GM23338 (cell line): ENCODE measurements around the gene ANOS1. TPM values are rescaled to one million over a fixed set of nuclear protein-coding genes. Genes with fewer than 3 reads are reported as not detected.
A peak's percentile ranks its signal among the peaks of the same experiment; 100 is the strongest.

Source experiments
- ATAC-seq: fragments of 200-7000 bp; cut with Tn5 transposase; 3 replicates; pipeline ENCODE4 v1.9.1; 2020
- DNase-seq: peaks from one replicate; pipeline ENCODE4 v3.0.0-alpha.2; 2015; ENCODE audit warnings: low spot score
- H2AFZ ChIP-seq: fragments of 200-600 bp; sonication (generic); 2 replicates; pipeline ENCODE4 v1.8.0; 2016; ENCODE audit warnings: antibody characterized with exemption, mild to moderate bottlenecking, moderate library complexity
- H3F3A ChIP-seq: fragments of 200-600 bp; sonication (generic); replicated peaks from 2 replicates; pipeline ENCODE4 v1.8.0; 2017; ENCODE audit warnings: antibody characterized with exemption, mixed run types, low read depth
- H3K27ac ChIP-seq: fragments of 200-600 bp; sonication (generic); 2 replicates; pipeline ENCODE4 v1.6.1; 2016; ENCODE audit warnings: low read depth
- H3K27me3 ChIP-seq: fragments of 200-600 bp; sonication (generic); 2 replicates; pipeline ENCODE4 v1.8.0; 2016; ENCODE audit warnings: mild to moderate bottlenecking, mixed run types, moderate library complexity; ENCODE audit not compliant: insufficient read depth
- H3K36me3 ChIP-seq: fragments of 200-600 bp; sonication (generic); 2 replicates; pipeline ENCODE4 v1.8.0; 2016; ENCODE audit warnings: mild to moderate bottlenecking; ENCODE audit not compliant: insufficient read depth
- H3K4me1 ChIP-seq: fragments of 200-600 bp; sonication (generic); 2 replicates; pipeline ENCODE4 v1.8.0; 2016; ENCODE audit warnings: mild to moderate bottlenecking, moderate library complexity; ENCODE audit not compliant: insufficient read depth
- H3K4me2 ChIP-seq: fragments of 200-600 bp; sonication (generic); 2 replicates; pipeline ENCODE4 v1.7.1; 2017; ENCODE audit warnings: mixed run types
- H3K4me3 ChIP-seq: fragments of 200-600 bp; sonication (generic); 2 replicates; pipeline ENCODE4 v1.6.1; 2016; ENCODE audit warnings: mixed run types
- H3K79me2 ChIP-seq: fragments of 200-600 bp; sonication (generic); replicated peaks from 2 replicates; pipeline ENCODE4 v1.8.0; 2017; ENCODE audit warnings: mild to moderate bottlenecking; ENCODE audit not compliant: insufficient read depth
- H3K9me2 ChIP-seq: fragments of 200-600 bp; sonication (generic); 2 replicates; pipeline ENCODE4 v1.8.0; 2017; ENCODE audit not compliant: insufficient read depth
- H4K20me1 ChIP-seq: fragments of 200-600 bp; sonication (generic); replicated peaks from 2 replicates; pipeline ENCODE4 v1.8.0; 2017; ENCODE audit warnings: mild to moderate bottlenecking; ENCODE audit not compliant: insufficient read depth
- H3K27ac Mint-ChIP-seq: 2 replicates; pipeline ENCODE4 v1.8.0; 2020; ENCODE audit warnings: inconsistent platforms, mild to moderate bottlenecking, moderate library complexity, mixed read lengths
- H3K27me3 Mint-ChIP-seq: 3 replicates; pipeline ENCODE4 v1.8.0; 2022; ENCODE audit warnings: low read depth, mild to moderate bottlenecking, moderate library complexity, mixed read lengths, inconsistent platforms; ENCODE audit not compliant: insufficient read depth, poor library complexity
- H3K36me3 Mint-ChIP-seq: 3 replicates; pipeline ENCODE4 v1.8.0; 2021; ENCODE audit warnings: low read depth, mild to moderate bottlenecking, inconsistent platforms, moderate library complexity, mixed read lengths
- H3K4me1 Mint-ChIP-seq: 3 replicates; pipeline ENCODE4 v1.8.0; 2020; ENCODE audit warnings: mild to moderate bottlenecking, inconsistent platforms, mixed read lengths
- H3K4me3 Mint-ChIP-seq: 3 replicates; pipeline ENCODE4 v1.8.0; 2021; ENCODE audit warnings: moderate library complexity, mild to moderate bottlenecking, inconsistent platforms, mixed read lengths
- H3K9me3 Mint-ChIP-seq: 3 replicates; pipeline ENCODE4 v1.8.0; 2020; ENCODE audit warnings: moderate library complexity, mild to moderate bottlenecking, inconsistent platforms, mixed read lengths
- CREB1 ChIP-seq: fragments of 250-450 bp; sonication (Bioruptor Pico); IDR thresholded peaks from 2 replicates; pipeline ENCODE4 v1.5.0; 2020; ENCODE audit warnings: low read depth, mild to moderate bottlenecking, moderate library complexity
- EZH2 ChIP-seq: fragments of 200-600 bp; sonication (generic); IDR thresholded peaks from one replicate; pipeline ENCODE4 v1.8.0; 2017; ENCODE audit warnings: antibody characterized with exemption, mild to moderate bottlenecking, low read depth; ENCODE audit not compliant: unreplicated experiment
- EZH2phosphoT487 ChIP-seq: fragments of 200-600 bp; sonication (generic); IDR thresholded peaks from one replicate; pipeline ENCODE4 v1.8.1; 2018; ENCODE audit warnings: antibody characterized with exemption; ENCODE audit not compliant: unreplicated experiment
- JUNB ChIP-seq: IDR thresholded peaks from one replicate; pipeline ENCODE4 v1.6.1; 2016; ENCODE audit warnings: antibody characterized with exemption; ENCODE audit not compliant: unreplicated experiment
- NANOG ChIP-seq: IDR thresholded peaks from 2 replicates; pipeline ENCODE4 v1.6.1; 2016; ENCODE audit warnings: antibody characterized with exemption, borderline replicate concordance
- STAT1 ChIP-seq: IDR thresholded peaks from one replicate; pipeline ENCODE4 v1.6.1; 2016; ENCODE audit warnings: antibody characterized with exemption; ENCODE audit not compliant: unreplicated experiment
- ZNF114 ChIP-seq: fragments of 250-450 bp; sonication (Bioruptor Pico); IDR thresholded peaks from 2 replicates; pipeline ENCODE4 v1.5.0; 2020; ENCODE audit warnings: mild to moderate bottlenecking, moderate library complexity
- ZNF331 ChIP-seq: fragments of 250-450 bp; sonication (Bioruptor Pico); IDR thresholded peaks from 2 replicates; pipeline ENCODE4 v1.5.0; 2020; ENCODE audit warnings: low read depth, mild to moderate bottlenecking, moderate library complexity
- polyA plus RNA-seq: library from polyadenylated mRNA; unstranded; fragments of >200 nt; fragmentation: Nextera tagmentation; extraction: Ambion mirVana; gene quantifications from 2 replicates; pipeline ENCODE4 v1.2.1, GENCODE V29; 2016
- total RNA-seq: library from RNA; depleted of rRNA; stranded (reverse); fragments of >200 nt; shearing (Covaris generic); gene quantifications from 2 replicates; pipeline ENCODE4 v1.2.3, GENCODE V29; 2014
- TF ChIP-seq, protein P1 (sequence below): IDR thresholded peaks from 2 replicates; pipeline ENCODE4 v1.6.1; 2016; ENCODE audit warnings: antibody characterized with exemption
- TF ChIP-seq, protein P2 (sequence below), 2 experiments: fragments of 200-600 bp in 1 of 2; sonication (generic) in 1 of 2; conservative IDR thresholded peaks; 2 replicates each; pipeline versions ENCODE4 v1.5.1 to v1.6.1; 2016 to 2017; ENCODE audit warnings: antibody characterized with exemption in 2 of 2, low read depth in 2 of 2, mild to moderate bottlenecking in 2 of 2, moderate library complexity in 1 of 2

The ANOS1 gene
- total and polyA plus RNA-seq, 2 experiments from 2014 or later, result 21.8 to 68.5 TPM

DNA sequence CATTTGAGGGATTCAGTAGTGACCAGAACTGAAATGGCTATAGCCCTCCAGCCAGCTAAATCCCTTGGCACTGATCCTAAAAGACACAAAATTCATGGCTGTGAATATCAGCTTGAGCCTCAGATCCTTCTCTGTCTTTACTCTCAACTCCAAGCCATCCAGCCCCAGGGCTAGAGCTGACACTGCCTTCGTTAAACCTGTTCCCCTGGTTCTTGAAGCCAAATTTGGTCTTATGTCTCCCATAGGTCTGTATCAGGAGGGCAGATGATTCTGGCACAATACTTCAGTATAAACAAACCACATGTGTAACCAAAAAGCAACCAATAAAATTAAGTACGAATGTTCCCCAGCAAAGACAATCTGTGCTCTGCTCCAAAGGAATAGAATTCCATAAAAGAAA is 78.0 kb downstream of the ANOS1 start:
- Histone ChIP-seq H3F3A (no peaks in the 10 kb centered on the region), H3K4me2 (no peak overlapping the region), H3K79me2 (peaks cover 31% of the 10 kb centered on the region), H3K27ac (no peak overlapping the region), H3K27me3 (no peaks in the 10 kb centered on the region), H4K20me1 (no peaks in the 10 kb centered on the region), H3K4me1 (peaks cover 14% of the 10 kb centered on the region), H3K9me2 (no peaks in the 10 kb centered on the region), H2AFZ (no peak overlapping the region), H3K4me3 (no peak overlapping the region), H3K36me3 (no peaks in the 10 kb centered on the region)
- no peak for DNase-seq
- Mint-ChIP-seq H3K27ac (no peak overlapping the region), H3K27me3 (peaks cover 4% of the 10 kb centered on the region), H3K4me1 (peaks cover 31% of the 10 kb centered on the region), H3K4me3 (no peak overlapping the region), H3K9me3 (peaks cover 10% of the 10 kb centered on the region; the same call in 2 of the 3 replicates), H3K36me3 (peaks cover 61% of the 10 kb centered on the region)
- TF ChIP-seq CREB1 (CRISPR knock-in tag) (no peak), NANOG (no peak), EZH2 (no peak), EZH2phosphoT487 (no peak)
- TF ChIP-seq, protein P1, sequence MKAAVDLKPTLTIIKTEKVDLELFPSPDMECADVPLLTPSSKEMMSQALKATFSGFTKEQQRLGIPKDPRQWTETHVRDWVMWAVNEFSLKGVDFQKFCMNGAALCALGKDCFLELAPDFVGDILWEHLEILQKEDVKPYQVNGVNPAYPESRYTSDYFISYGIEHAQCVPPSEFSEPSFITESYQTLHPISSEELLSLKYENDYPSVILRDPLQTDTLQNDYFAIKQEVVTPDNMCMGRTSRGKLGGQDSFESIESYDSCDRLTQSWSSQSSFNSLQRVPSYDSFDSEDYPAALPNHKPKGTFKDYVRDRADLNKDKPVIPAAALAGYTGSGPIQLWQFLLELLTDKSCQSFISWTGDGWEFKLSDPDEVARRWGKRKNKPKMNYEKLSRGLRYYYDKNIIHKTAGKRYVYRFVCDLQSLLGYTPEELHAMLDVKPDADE, result no peak
- no peak for ATAC-seq

DNA sequence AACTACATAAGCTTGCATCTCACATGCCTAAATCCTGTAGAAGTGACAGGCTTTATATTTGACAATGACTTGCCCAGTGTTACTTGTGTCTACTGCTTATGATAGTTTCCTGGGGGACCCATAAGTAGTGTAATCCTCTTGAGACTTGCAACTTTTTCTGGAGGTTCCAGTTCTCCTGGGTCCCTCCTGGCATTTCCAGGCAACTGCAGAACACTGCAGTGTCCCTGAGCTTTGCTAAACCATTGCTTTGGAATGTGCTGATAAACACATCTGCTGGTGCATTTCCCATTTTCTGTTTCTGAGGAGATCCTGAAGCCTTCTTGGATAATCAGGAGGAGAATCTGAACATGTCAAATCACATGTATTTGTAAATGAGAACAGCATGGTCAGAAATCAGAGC is 82.0 kb downstream of the ANOS1 start:
- Histone ChIP-seq H3K4me1 (peaks cover 14% of the 10 kb centered on the region), H3K27me3 (no peaks in the 10 kb centered on the region), H3K36me3 (no peaks in the 10 kb centered on the region), H3K27ac (no peak overlapping the region), H3K4me3 (no peak overlapping the region), H3K9me2 (no peaks in the 10 kb centered on the region), H4K20me1 (no peaks in the 10 kb centered on the region), H2AFZ (no peak overlapping the region), H3F3A (no peaks in the 10 kb centered on the region), H3K79me2 (peaks cover 56% of the 10 kb centered on the region), H3K4me2 (no peak overlapping the region)
- H3K36me3 Mint-ChIP-seq, result peaks cover 41% of the 10 kb centered on the region; the same call in 2 of the 3 replicates
- no peak overlapping the region for H3K27ac Mint-ChIP-seq
- peaks cover 40% of the 10 kb centered on the region for H3K4me1 Mint-ChIP-seq
- H3K4me3 Mint-ChIP-seq, result no peak overlapping the region
- peaks cover 1% of the 10 kb centered on the region for H3K27me3 Mint-ChIP-seq
- ATAC-seq, result no peak
- TF ChIP-seq ZNF331, result peak; percentile 53
- TF ChIP-seq STAT1, result no peak
- H3K9me3 Mint-ChIP-seq, result no peaks in the 10 kb centered on the region
- no peak for DNase-seq

DNA sequence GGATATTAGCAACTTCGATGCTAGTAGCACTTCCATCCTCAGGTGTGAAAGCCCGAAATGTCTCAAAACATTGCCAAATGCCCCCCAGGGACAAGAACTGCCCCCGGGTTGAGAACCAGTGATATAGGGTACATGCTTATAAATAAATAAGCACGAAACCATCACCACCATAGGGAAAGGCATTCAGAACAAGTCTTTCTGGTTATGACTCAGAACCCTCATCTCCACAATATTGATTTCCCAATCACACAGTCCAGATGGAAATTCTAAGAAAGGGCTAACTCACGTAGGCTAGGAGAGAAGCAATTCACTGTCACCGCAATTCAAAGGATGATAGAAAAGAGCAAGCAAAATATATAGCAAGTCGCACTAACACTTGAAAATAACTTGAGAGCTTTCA is 84.8 kb downstream of the ANOS1 start:
- H3K79me2 ChIP-seq, result peaks cover 49% of the 10 kb centered on the region
- no peaks in the 10 kb centered on the region for H4K20me1 ChIP-seq
- peaks cover 1% of the 10 kb centered on the region for H3K27me3 Mint-ChIP-seq
- no peak overlapping the region for H3K4me3 ChIP-seq
- no peak for DNase-seq
- H3K36me3 Mint-ChIP-seq, result peaks cover 31% of the 10 kb centered on the region; the same call in 2 of the 3 replicates
- H3K4me1 Mint-ChIP-seq, result peaks cover 60% of the 10 kb centered on the region
- H2AFZ ChIP-seq, result no peak overlapping the region
- ATAC-seq, result no peak
- H3K27ac ChIP-seq, result no peak overlapping the region
- H3K4me2 ChIP-seq, result no peak overlapping the region
- no peaks in the 10 kb centered on the region for H3K27me3 ChIP-seq
- H3K4me3 Mint-ChIP-seq, result no peak overlapping the region
- no peaks in the 10 kb centered on the region for H3F3A ChIP-seq
- no peaks in the 10 kb centered on the region for H3K9me2 ChIP-seq
- H3K36me3 ChIP-seq, result no peaks in the 10 kb centered on the region
- peaks cover 35% of the 10 kb centered on the region for H3K4me1 ChIP-seq
- no peaks in the 10 kb centered on the region for H3K9me3 Mint-ChIP-seq
- H3K27ac Mint-ChIP-seq, result no peak overlapping the region
- TF ChIP-seq ZNF114 (CRISPR knock-in tag) (no peak), ZNF331 (no peak), EZH2 (no peak), NANOG (no peak), JUNB (no peak)
- TF ChIP-seq, protein P2, sequence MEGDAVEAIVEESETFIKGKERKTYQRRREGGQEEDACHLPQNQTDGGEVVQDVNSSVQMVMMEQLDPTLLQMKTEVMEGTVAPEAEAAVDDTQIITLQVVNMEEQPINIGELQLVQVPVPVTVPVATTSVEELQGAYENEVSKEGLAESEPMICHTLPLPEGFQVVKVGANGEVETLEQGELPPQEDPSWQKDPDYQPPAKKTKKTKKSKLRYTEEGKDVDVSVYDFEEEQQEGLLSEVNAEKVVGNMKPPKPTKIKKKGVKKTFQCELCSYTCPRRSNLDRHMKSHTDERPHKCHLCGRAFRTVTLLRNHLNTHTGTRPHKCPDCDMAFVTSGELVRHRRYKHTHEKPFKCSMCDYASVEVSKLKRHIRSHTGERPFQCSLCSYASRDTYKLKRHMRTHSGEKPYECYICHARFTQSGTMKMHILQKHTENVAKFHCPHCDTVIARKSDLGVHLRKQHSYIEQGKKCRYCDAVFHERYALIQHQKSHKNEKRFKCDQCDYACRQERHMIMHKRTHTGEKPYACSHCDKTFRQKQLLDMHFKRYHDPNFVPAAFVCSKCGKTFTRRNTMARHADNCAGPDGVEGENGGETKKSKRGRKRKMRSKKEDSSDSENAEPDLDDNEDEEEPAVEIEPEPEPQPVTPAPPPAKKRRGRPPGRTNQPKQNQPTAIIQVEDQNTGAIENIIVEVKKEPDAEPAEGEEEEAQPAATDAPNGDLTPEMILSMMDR (conservative IDR thresholded peaks at IDR 0.05; ENCODE audit: low read depth in 2 of 2), result no peak
